ENCODE measurements around the gene ABLIM1.

DNA sequence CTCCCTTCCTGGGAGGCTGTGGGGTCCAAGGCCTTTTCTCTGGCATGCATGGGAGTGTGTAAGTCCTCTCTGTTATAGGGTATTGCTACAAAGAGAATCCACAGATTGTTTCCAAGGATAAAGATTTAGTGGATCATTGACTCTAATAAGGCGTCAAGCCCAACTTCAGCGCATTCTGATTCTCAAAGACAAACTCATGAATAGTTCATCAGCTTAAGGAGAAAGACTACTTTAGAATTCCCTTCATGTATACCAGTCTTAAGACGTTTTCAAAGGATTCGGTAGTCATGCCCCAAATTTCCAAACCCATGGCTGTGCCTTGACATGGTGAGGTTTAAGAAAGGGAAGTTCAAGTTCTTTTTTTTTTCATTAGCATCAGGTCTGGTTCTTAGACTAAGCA lies 46.6 kb upstream of the ABLIM1 start:
- TF ChIP-seq, protein P1, sequence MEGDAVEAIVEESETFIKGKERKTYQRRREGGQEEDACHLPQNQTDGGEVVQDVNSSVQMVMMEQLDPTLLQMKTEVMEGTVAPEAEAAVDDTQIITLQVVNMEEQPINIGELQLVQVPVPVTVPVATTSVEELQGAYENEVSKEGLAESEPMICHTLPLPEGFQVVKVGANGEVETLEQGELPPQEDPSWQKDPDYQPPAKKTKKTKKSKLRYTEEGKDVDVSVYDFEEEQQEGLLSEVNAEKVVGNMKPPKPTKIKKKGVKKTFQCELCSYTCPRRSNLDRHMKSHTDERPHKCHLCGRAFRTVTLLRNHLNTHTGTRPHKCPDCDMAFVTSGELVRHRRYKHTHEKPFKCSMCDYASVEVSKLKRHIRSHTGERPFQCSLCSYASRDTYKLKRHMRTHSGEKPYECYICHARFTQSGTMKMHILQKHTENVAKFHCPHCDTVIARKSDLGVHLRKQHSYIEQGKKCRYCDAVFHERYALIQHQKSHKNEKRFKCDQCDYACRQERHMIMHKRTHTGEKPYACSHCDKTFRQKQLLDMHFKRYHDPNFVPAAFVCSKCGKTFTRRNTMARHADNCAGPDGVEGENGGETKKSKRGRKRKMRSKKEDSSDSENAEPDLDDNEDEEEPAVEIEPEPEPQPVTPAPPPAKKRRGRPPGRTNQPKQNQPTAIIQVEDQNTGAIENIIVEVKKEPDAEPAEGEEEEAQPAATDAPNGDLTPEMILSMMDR (IDR thresholded peaks at IDR 0.05): no peak
- TF ChIP-seq POLR2A (IDR thresholded peaks at IDR 0.05): no peak
